HEK293T (cell line): ENCODE data around the gene GMPPA.

ENCODE experiments used
- BHLHE40 ChIP-seq: fragments of 450-650 bp; IDR thresholded peaks from 2 replicates; pipeline ENCODE4 v1.6.1; 2016; ENCODE audit warnings: mild to moderate bottlenecking, moderate library complexity, borderline replicate concordance
- CTBP1 ChIP-seq: fragments of 450-650 bp; IDR thresholded peaks from 2 replicates; pipeline ENCODE4 v1.6.1; 2016; ENCODE audit warnings: borderline replicate concordance
- FOXM1 ChIP-seq: fragments of 450-650 bp; IDR thresholded peaks from 2 replicates; pipeline ENCODE4 v1.6.1; 2017; ENCODE audit warnings: mild to moderate bottlenecking, borderline replicate concordance
- PKNOX1 ChIP-seq: fragments of 450-650 bp; IDR thresholded peaks from 2 replicates; pipeline ENCODE4 v1.6.1; 2016
- SP1 ChIP-seq: fragments of 450-650 bp; IDR thresholded peaks from 2 replicates; pipeline ENCODE4 v1.6.1; 2017
- TARDBP ChIP-seq: fragments of 450-650 bp; IDR thresholded peaks from 2 replicates; pipeline ENCODE4 v1.6.1; 2016

- TF ChIP-seq TARDBP = no peak
- TF ChIP-seq SP1 = no peak
- no peak for TF ChIP-seq PKNOX1
- no peak for TF ChIP-seq BHLHE40
- no peak for TF ChIP-seq FOXM1
- TF ChIP-seq CTBP1 = no peak
Observed at GRCh38 chr2:219553168-219553417, 54.4 kb downstream of the GMPPA start.
